Measurements from ENCODE around the gene NPC1. TPM values are rescaled to one million over a fixed set of nuclear protein-coding genes. Genes with fewer than 3 reads are reported as not detected.

NPC1 gene
- total RNA-seq, 2 experiments from 2014 or later = 36.1 to 37.4 TPM

DNA sequence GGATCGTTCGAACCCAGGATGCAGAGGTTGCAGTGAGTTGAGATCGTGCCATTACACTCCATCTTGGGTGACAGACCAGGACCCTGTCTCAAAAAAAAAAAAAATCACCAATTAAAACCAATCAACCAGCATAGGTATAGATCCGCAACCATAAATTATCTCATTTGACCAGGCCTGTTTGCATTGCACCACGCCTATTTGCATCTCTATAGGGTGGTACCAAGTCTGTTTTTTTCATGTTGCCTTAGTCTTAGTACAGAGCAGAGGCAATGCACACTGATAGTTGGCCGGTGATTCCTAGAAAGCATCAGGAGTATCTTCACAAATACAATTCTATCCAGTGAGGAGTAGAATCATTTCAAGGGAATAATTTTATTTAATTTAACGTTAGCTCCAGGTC lies 9.3 kb upstream of the NPC1 start:
- Mint-ChIP-seq H3K9me3 (ENCODE audit: low read depth) (no peaks in the 10 kb centered on the region), H3K27ac (no peak overlapping the region), H3K36me3 (no peaks in the 10 kb centered on the region), H3K27me3 (peaks cover 4% of the 10 kb centered on the region), H3K4me1 (peaks cover 11% of the 10 kb centered on the region), H3K4me3 (no peak overlapping the region)
- CTCF ChIA-PET = interaction anchor here (1.1 to 1.8 kb wide), 2 partner anchors 97 to 107 kb away, joined by 3 to 5 read pairs; no protein-coding TSS in a partner anchor
- DNase-seq = no peak
- no peak for ATAC-seq

DNA sequence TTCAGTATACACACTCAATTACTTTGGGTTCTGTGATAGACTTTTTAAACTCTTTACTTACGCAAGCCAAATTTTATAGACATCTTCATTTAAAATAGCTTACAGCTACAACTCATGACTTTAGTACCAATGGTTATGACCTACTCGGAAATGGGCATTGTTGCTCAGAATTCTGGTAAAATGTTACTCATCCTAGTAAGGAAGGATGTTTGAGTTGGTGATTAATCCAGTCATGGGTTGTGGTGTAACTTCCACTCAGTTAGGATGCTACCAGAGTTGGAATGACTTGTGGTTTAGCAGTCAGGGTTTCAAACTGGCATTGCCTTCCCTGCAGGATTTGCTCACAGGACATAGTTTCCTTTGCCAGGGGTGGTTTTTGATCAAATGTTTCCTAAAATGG lies 7.4 kb upstream of the NPC1 start:
- Mint-ChIP-seq H3K36me3 (no peaks in the 10 kb centered on the region), H3K27ac (no peak overlapping the region), H3K4me1 (peaks cover 11% of the 10 kb centered on the region), H3K4me3 (no peak overlapping the region), H3K9me3 (ENCODE audit: low read depth) (no peaks in the 10 kb centered on the region), H3K27me3 (no peaks in the 10 kb centered on the region)
- ATAC-seq = no peak
- CTCF ChIA-PET = interaction anchor here (1.2 to 1.4 kb wide), 3 partner anchors 28 to 95 kb away, joined by 4 to 7 read pairs (median 4); no protein-coding TSS in a partner anchor
- DNase-seq = no peak

DNA sequence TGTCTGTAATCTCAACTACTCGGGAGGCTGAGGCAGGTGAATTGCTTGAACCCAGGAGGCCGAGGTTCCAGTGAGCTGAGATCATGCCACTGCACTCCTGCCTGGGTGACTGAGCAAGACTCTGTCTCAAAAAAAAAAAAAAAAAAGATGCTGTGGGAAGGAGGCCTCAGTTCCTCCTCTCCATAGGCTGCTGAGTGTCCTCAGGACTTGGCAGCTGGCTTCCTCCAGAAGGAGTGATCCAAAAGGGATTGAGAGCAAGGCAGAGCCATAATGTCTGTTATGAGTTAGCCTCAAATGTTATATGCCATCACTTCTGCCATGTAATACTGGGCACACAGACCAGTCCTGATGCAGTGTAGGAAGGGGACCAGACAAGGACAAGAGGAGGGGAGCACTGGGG lies 6.6 kb upstream of the NPC1 start:
- DNase-seq = no peak
- H3K4me1 Mint-ChIP-seq = peaks cover 11% of the 10 kb centered on the region
- H3K27ac Mint-ChIP-seq = no peak overlapping the region
- no peak for ATAC-seq
- CTCF ChIA-PET = no interaction called here
- no peaks in the 10 kb centered on the region for H3K27me3 Mint-ChIP-seq
- H3K4me3 Mint-ChIP-seq = no peak overlapping the region
- H3K36me3 Mint-ChIP-seq = no peaks in the 10 kb centered on the region
- H3K9me3 Mint-ChIP-seq (ENCODE audit: low read depth) = no peaks in the 10 kb centered on the region

DNA sequence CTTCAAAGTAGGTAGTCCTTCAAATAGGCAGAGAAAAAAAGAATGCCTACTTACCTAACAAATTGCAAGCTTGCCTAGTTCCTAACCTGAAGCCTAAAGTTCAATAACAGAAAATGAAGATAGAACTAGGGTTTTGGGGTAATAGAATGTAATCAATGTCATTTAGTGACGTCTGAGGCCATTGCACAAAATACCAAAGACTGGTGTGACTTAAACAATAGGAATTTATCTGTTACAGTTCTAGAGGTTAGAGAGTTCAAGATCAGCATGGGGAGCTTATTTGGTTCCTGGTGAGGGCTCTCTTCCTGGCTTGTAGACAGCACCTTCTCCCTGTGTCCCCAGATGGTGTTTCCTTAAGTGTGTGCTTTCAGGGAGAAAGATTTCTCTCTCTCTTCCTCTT lies 4.7 kb upstream of the NPC1 start:
- Mint-ChIP-seq H3K4me3 (no peak overlapping the region), H3K4me1 (peaks cover 18% of the 10 kb centered on the region), H3K27me3 (no peaks in the 10 kb centered on the region), H3K36me3 (no peaks in the 10 kb centered on the region), H3K27ac (no peak overlapping the region), H3K9me3 (ENCODE audit: low read depth) (no peaks in the 10 kb centered on the region)
- ATAC-seq (no peak), DNase-seq (no peak)
- CTCF ChIA-PET = interaction anchor here (0.6 to 1.5 kb wide), 3 partner anchors 75 to 317 kb away, joined by 3 to 6 read pairs (median 4); no protein-coding TSS in a partner anchor

DNA sequence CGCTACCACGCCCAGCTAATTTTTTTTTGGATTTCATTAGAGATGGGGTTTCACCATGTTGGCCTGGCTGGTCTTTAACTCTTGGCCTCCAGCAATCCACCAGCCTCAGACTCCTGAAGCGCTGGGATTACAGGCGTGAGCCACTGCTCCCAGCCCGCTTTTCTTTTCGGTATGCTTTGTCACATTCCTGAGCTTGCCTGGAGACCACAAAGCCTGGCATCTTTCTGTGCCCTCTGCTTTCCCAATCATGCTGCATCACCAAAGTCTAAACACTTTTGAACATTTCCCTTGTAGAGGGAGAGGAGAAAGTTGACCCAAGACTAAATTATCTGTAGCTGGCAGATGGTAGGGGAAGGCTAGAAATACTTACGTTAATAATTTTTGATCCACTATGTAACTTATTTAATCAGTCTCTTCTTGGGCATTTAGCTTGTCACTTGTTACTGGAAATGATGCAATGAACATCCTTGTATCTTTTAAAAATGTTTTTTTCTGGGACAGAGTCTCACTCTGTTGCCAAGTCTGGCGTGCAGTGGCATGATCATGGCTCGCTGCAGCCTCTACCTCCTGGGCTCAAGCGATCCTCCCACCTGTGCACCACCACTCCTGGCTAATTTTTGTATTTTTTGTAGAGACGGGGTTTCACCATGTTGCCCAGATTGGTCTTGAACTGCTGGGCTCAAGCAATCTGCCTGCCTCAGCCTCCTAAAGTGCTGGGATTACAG lies 2.7 kb upstream of the NPC1 start:
- Mint-ChIP-seq H3K27me3 (no peaks in the 10 kb centered on the region), H3K4me3 (no peak overlapping the region), H3K9me3 (ENCODE audit: low read depth) (no peaks in the 10 kb centered on the region), H3K36me3 (no peaks in the 10 kb centered on the region), H3K4me1 (peaks cover 30% of the 10 kb centered on the region), H3K27ac (no peak overlapping the region)
- no peak for DNase-seq
- no peak for ATAC-seq
- CTCF ChIA-PET = interaction anchor here (1.0 to 10.4 kb wide), 8 partner anchors 15 to 225 kb away, joined by 3 to 86 read pairs (median 4); no protein-coding TSS in a partner anchor

DNA sequence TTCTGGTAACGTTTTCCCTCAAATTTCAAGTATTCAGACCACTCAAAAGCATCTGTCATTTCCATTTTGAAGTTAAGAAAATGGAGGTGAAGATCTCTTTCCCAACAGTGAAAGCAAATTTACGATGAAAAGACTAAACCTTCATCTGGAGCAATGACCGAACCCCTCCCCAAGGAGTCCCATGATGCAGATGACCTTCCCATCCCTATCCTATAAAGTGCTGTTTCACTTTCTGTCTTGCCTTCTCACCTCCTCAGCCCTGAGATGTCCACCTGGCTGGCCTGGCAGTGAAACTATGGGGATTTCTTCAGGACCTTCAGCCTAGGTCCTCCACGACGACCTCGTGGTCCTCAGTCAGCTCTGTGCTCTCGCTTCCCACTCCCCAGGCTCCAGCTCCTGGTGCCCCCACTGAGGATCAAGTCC lies 925 bp upstream of the NPC1 start:
- DNase-seq = peak; percentile 44
- Mint-ChIP-seq H3K27me3 (no peaks in the 10 kb centered on the region), H3K4me1 (peaks cover 32% of the 10 kb centered on the region), H3K36me3 (peaks cover 4% of the 10 kb centered on the region), H3K9me3 (ENCODE audit: low read depth) (no peaks in the 10 kb centered on the region), H3K27ac (peak overlapping the region; percentile 98), H3K4me3 (peak overlapping the region; percentile 94)
- ATAC-seq = no peak
- CTCF ChIA-PET = interaction anchor here (1.0 to 10.4 kb wide), 8 partner anchors 8 to 100 kb away, joined by 3 to 86 read pairs (median 4); no protein-coding TSS in a partner anchor

DNA sequence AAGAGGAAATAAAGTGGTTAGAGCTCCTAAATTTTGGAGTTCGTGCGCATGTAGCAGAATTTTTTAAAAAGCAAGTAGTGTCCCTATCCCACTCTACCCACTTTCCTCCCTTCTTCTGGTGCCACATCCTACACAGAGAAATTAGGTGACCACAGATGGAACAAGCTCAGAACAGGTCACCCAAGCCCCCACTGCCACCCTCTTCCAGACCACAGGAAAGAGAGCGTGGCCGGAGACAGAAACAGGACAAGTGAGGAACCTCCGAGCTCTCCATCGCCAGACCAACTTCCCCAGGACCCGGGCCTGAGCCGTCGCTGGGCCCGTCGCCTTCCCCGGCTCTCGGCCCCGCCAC lies 433 bp downstream of the NPC1 start:
- Mint-ChIP-seq H3K36me3 (peaks cover 6% of the 10 kb centered on the region), H3K27ac (peak overlapping the region; percentile 98), H3K4me1 (peaks cover 43% of the 10 kb centered on the region), H3K27me3 (no peaks in the 10 kb centered on the region), H3K9me3 (ENCODE audit: low read depth) (no peaks in the 10 kb centered on the region), H3K4me3 (peak overlapping the region; percentile 94)
- ATAC-seq = no peak
- peak; percentile 44 for DNase-seq
- CTCF ChIA-PET = interaction anchor here (0.8 to 10.4 kb wide), 12 partner anchors 11 to 353 kb away, joined by 3 to 86 read pairs (median 4); no protein-coding TSS in a partner anchor

DNA sequence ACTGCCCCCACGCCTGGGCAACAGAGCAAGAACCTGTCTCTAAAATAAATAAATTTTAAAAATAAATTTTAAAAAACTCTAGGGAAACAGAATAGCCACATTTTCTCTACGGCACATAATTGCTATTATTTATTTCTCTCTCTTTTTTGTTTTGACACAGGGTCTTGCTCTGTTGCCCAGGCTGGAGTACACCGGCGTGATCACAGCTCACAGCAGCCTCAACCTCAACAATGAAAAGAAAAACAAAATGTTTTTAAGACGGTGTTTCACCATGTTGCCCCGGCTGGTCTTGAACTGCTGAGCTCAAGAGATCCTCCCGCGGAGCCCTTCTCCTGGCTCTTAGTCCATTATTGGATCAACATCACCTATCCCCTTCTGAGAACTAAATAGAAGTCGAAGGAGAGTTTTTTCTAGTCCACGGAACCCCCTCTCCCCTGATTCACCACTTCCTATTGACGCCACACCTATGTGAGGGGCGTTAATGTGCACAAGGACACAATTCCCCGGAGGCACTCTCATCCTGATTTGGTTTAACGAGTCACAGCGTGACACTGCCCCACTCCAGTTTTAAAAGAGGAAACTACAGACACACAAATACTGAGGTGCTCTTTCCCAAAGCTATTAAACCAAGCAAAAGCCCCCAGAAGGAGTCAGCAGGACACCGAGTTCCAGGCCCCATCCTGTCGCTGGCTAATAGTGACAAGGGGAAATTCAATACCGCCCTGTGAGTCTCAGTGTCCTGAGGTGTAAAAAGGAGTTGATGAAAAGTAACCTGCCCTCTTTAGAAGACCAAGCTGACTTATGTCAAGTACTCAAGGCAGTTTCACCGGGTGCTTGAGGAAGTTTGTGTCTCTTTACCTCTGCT lies 1.1 kb downstream of the NPC1 start:
- Mint-ChIP-seq H3K27ac (peak overlapping the region; percentile 98), H3K4me1 (peaks cover 47% of the 10 kb centered on the region), H3K27me3 (no peaks in the 10 kb centered on the region), H3K9me3 (ENCODE audit: low read depth) (no peaks in the 10 kb centered on the region), H3K36me3 (peaks cover 8% of the 10 kb centered on the region), H3K4me3 (peak overlapping the region; percentile 94)
- CTCF ChIA-PET = interaction anchor here (0.6 to 10.4 kb wide), 14 partner anchors 10 to 353 kb away, joined by 3 to 86 read pairs (median 4); no protein-coding TSS in a partner anchor
- no peak for ATAC-seq
- DNase-seq = peak; percentile 51

GRCh38 chr18:23584019-23584983 lies 2.0 kb downstream of the NPC1 start:
- CTCF ChIA-PET = interaction anchor here (0.6 to 10.4 kb wide), 7 partner anchors 9 to 345 kb away, joined by 3 to 86 read pairs (median 8); no protein-coding TSS in a partner anchor
- peak overlapping the region; percentile 9 for H3K4me3 Mint-ChIP-seq
- DNase-seq (no peak), ATAC-seq (no peak)
- peaks cover 9% of the 10 kb centered on the region for H3K36me3 Mint-ChIP-seq
- H3K9me3 Mint-ChIP-seq (ENCODE audit: low read depth) = no peaks in the 10 kb centered on the region
- peaks cover 48% of the 10 kb centered on the region for H3K4me1 Mint-ChIP-seq
- H3K27ac Mint-ChIP-seq = no peak overlapping the region
- H3K27me3 Mint-ChIP-seq = no peaks in the 10 kb centered on the region

GRCh38 chr18:23583071-23583865 lies 3.0 kb downstream of the NPC1 start:
- H3K4me3 Mint-ChIP-seq = no peak overlapping the region
- DNase-seq = no peak
- H3K27ac Mint-ChIP-seq = no peak overlapping the region
- H3K27me3 Mint-ChIP-seq = no peaks in the 10 kb centered on the region
- H3K36me3 Mint-ChIP-seq = peaks cover 11% of the 10 kb centered on the region
- ATAC-seq = no peak
- H3K9me3 Mint-ChIP-seq (ENCODE audit: low read depth) = no peaks in the 10 kb centered on the region
- CTCF ChIA-PET = interaction anchor here (1.0 to 10.4 kb wide), 2 partner anchors 43 to 66 kb away, joined by 3 to 86 read pairs; no protein-coding TSS in a partner anchor
- H3K4me1 Mint-ChIP-seq = peaks cover 51% of the 10 kb centered on the region

- Mint-ChIP-seq H3K27me3 (no peaks in the 10 kb centered on the region), H3K36me3 (peaks cover 17% of the 10 kb centered on the region), H3K4me1 (peaks cover 44% of the 10 kb centered on the region)
These were observed 5.5 kb downstream of the NPC1 start for GRCh38 chr18:23580677-23581367.

More at GRCh38 chr18:23580677-23581367, 5.5 kb downstream of the NPC1 start:
- CTCF ChIA-PET = interaction anchor here (1.3 to 10.4 kb wide), 2 partner anchors 64 to 84 kb away, joined by 3 to 86 read pairs; no protein-coding TSS in a partner anchor
- Mint-ChIP-seq H3K9me3 (ENCODE audit: low read depth) (no peaks in the 10 kb centered on the region), H3K27ac (no peak overlapping the region), H3K4me3 (no peak overlapping the region)
- ATAC-seq (no peak), DNase-seq (no peak)
